ENCODE measurements around the gene FAM171A1. TPM values are rescaled to one million over a fixed set of nuclear protein-coding genes. Genes with fewer than 3 reads are reported as not detected.
A peak's percentile ranks its signal among the peaks of the same experiment; 100 is the strongest.

The FAM171A1 gene
- total RNA-seq, 1 donor from 2014 or later: 8.6 TPM

DNA sequence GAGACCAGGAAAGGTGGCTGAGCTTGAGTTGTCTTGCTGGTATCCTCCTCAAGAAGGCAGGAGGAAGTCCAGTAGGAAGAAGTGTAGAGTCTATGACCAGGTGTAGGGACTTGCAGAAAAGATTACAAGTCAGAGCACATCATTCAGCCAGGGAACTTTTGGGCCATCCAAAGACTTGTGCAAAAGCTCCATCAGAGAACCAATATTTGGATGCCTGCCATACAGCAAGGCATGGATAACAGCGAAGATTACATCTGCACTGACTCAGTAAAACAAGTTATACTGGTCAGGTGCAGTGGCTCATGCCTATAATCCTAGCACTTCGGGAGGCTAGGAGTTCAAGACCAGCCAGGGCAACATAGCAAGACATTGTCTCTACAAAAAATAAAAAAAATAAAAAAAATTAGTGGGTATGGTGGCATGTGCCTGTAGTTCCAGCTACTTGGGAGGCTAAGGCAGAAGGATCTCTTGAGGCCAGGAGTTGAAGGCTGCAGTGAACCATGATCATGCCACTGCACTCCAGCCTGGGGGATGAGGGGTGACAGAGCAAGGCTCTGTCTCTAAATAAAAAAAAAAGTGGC is 189.4 kb downstream of the FAM171A1 start:
- DNase-seq (ENCODE audit: low spot score): no peak
- ATAC-seq: peak; percentile 55

DNA sequence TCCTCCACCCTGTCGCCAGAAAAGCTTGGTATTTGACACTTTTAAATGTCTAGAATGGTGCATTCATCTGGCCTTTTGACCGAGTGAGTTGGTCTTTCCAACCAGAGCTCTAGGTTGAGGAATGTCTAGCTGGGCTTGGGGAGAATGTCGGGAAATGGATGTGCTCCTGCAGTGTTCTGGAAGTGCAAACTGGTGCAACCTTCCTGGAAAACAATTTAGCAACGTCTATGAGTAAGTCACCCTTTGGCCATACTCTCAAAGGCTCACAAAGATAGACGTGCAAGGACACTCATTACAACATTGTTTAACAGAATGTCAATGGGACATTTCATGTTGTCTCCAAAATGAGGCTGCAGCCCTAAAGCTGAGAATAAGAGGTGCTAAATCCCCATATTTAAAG is 190.4 kb downstream of the FAM171A1 start:
- DNase-seq (ENCODE audit: low spot score) (no peak), ATAC-seq (peak; percentile 56)

DNA sequence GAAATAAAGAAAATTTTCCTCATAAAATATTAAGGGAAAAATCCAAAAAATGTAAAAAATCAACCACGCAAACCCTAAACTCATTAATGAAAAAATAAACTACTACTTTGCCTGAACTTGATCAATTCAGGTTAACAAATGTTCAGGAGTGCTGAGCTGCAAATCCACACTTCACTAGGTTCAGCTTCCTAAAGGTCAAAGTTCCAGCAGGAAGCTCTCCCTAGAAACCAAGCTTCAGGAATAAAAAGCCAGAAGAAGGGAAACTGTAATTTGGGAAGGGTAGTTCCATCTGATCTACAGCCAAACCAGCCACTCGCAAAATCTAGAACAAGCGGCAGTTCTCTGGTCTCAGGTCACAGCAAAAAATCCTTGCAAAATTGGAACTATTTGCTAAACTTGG is 194.8 kb downstream of the FAM171A1 start:
- DNase-seq (ENCODE audit: low spot score) (no peak), ATAC-seq (peak; percentile 77)

DNA sequence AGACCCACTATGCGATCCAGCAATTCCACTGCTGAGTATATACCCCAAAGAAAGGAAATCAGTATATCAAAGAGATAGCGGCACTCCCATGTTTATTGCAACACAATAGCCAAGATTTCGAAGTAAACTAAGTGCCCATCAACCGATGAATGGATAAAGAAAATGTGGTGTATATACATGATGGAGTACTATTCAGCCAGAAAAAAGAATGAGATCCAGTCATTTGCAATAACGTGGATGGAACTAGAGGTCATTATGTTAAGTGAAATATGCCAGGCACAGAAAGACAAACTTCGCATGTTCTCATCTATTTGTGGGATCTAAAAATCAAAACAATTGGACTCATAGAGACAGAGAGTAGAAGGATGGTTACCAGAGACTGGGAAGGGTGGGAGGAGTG is 195.5 kb downstream of the FAM171A1 start:
- ATAC-seq (no peak), DNase-seq (ENCODE audit: low spot score) (no peak)

DNA sequence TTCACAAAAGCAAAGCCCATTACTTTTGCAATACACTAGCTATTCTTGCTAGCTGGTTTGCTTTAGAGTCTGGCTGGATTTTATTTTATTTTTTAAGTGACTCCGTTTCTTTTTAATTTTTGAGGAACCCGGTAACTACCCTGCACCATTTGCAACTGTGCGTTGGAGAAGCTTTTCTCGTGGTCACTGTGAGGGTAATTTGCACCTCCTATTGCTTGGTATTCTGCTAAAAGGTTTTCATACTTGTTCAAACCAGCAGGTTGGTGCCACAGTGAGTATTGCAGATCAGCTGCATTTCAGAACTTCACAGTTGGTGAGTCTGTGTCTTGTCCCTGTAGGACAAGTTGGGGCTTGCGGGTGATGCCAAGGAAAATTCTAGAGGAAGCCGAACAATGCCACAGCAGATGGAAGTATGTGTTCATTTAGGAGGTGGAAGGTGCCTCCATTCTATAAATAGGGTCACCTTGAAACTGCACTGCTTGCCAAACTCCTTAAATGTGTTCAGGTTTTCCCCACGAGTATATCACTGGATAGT is 198.7 kb downstream of the FAM171A1 start:
- no peak for DNase-seq (ENCODE audit: low spot score)
- no peak for ATAC-seq

DNA sequence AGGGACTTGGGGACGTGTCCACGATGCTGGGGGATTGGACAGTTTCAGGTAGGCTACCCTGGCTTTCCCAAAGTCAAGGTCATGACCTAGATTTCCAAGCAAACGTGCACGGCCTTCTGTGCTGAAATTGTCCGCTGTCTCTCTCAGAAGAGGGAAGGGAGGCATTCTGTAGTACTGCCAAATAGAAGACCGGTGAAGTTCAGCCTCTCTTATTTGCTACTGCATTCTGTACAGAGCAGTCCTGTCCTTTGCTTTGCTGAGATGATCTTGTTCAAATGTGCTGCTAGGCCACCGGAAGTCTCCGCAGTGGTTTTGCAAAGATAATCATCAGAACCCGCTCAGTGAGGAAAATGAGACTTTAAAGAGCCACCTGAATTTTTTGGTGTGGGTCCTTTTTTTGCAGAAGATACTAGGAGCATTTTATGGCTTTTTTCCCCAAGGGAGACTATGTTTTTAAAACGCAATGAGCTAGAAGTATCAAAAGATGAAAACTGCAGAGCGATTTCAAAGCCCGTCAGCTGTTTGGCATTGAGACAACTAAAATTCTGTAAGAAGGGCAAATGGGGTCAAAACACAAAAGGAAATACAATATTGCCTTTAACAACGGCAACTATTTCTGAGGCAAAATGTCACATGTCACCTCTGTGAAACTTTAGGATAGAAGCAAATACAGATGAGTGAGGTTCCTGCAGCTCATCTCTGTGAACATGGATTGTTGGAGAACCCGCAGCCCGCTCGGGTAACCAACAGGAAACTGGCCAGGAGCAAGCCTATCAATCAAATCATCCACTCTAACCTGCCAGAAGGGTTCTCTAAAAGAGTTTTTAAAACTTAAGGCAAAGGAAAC is 201.3 kb downstream of the FAM171A1 start:
- DNase-seq (ENCODE audit: low spot score) (no peak), ATAC-seq (no peak)

DNA sequence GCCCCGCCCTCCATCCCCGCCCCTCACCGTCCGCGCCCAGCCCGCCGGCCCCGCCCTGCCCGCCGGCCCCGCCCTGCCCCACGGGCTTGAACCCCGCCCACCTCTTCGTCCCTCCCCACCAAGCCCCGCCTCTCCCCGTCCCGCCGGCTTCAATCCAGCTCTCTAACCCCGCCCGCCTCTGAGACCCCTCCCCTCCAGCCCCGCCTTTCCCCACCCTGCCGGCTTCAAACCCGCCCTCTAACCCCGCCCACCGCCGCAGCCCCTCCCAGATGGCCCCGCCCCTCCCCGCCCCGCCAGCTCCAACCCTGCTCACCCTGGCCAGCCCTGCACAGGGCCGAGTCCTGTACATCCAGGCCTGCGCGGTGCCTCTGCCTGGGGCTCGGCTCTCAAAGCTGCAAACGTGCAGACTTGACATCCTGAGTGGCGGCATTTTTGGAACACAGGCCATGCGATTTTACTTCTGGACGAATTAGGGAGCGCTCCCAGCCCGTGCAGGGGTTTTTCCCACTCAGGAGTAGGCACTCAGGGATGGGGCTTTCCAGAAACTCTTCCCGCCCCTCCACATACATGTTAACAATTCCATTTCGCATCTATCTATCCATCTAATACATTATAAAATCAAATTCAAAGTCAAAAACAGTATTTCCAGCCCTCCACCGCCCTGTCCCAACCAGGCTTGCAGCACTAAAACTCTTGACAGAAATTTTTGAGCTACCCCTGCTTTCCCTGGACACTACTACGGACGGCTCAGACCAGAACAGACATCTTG is 202.1 kb downstream of the FAM171A1 start:
- ATAC-seq: peak; percentile 81
- DNase-seq (ENCODE audit: low spot score): peak; percentile 97

DNA sequence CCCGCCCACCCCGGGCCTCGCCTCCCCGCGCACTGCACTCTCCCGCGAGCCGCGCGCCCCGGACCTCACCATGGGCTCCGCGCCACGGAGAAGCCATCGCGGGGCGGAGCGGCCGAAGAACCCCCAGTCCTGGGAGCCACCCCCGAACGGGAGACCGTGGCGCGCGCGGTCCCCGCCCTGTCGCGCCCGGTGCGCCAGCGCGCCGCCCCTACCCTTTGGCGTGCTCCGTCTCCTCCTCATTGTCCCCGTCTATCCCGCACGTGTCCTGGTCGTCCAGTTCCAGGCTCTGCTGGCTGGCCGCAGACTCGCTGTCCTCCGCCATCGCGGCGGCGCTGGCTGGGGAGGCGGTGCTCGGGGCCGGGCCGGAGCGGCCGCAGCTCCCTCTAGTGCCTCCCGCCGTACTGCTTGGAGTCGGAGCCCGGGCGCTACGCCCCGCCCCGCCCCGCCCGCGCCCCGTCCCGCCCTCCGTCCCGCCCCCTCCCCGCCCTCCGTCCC is 202.8 kb downstream of the FAM171A1 start, which contains the start of gene NMT2:
Gene NMT2, minus strand, starts transcription at position 403 of the 495 bp plus-strand sequence. Its CDS starts 81 bp downstream, at position 322.
- peak; percentile 82 for ATAC-seq
- DNase-seq (ENCODE audit: low spot score): peak; percentile 91

DNA sequence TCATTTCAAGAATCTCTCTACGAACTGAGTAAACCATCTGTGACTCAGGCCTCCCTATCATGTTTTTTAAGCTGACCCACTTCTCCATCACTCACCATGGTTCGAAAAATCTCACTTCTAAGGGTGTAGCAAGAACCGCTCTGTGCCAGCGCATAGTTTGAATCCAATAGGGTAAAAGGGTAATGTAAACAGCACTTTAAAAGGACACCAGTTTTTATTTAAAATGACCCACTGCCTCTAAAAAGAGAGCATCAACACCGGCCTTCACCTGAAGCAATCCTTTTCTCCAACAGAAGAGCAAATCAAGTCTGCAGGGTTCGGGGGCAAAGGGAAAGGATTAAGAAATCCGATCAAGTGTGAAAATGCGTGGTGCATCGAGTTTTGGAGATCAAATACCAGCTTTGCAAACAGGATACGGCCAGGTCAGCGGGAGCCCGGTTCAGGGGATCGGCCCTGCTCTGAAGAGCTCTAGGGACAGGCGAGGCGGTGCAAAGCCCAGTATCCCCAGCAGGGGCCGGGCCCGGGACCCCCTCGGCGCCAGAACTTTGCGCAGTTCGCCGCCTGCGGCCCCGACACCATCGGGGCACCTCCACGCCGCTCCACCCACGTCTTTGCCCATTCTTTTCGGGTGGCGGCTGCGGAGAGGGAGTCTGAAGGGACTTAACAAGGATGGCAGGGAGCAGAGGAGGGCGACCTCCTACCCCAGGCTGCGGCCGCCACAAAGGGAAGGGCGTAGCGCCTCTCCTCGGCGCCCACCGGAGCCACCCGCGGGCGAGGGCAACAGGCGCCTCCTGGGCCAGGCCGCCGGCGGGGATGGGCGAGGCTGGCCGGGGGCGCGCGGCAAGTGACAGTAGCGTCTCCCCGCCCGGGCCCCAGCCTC is 203.4 kb downstream of the FAM171A1 start:
- DNase-seq (ENCODE audit: low spot score): peak; percentile 67

DNA sequence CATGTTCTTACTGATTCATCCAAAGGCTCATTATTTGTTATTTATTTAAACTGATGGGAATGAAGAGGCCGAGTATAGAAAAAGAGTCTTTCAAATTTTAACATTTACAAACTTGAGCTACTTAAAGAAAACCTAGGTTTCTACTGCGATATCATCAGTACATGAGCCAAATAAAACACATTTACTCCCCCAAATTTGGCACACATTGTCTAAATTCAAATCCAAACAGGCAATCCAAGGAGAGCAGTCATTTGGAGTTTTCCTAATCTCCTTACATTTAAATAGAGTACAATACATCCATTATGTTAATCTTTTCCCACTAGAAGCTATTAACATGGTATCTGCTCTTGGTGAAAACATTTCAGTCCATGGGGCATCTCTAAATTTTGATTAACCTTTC is 204.8 kb downstream of the FAM171A1 start:
- ATAC-seq (no peak), DNase-seq (ENCODE audit: low spot score) (no peak)

More for the DNA sequence above, 203.4 kb downstream of the FAM171A1 start:
- ATAC-seq: peak; percentile 50

DNA sequence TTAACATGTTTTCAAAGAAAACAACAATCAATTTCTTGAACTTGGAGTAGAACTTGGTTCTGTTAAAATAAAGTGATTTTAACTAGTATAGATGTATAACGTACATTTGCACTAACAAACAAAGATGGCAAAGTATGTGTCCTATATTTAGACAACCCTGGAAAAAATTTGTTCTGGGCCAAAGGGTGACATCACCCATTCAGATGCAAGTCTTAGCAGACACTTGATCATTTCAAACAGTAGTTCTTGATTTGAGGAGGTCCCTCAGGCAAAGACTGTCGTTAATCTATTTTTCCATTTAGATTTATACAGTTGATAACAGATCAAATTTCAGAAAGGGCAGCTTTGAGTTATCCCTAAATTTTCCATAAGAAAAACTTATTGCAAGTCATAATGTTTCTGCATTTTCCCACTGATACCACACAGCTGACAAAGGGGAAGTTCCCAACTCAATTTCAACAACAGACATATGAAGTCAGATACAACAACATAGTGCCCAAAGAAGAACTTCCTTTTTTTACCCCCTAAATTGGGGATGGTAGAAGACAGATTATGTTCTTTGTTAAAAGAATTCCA is 207.7 kb downstream of the FAM171A1 start:
- DNase-seq (ENCODE audit: low spot score) (no peak), ATAC-seq (no peak)

Other genes with a start within 250 kb of the FAM171A1 start
- 19.4 TPM for gene NMT2, start 202.6 kb downstream of the FAM171A1 start, total RNA-seq